Measurements from ENCODE around the gene N4BP2.
"Not testable (repeated sequence)": the region's sequence is repeated elsewhere in the genome, so short reads cannot be mapped to it uniquely, and the experiment has no call there.

Gene N4BP2

DNA sequence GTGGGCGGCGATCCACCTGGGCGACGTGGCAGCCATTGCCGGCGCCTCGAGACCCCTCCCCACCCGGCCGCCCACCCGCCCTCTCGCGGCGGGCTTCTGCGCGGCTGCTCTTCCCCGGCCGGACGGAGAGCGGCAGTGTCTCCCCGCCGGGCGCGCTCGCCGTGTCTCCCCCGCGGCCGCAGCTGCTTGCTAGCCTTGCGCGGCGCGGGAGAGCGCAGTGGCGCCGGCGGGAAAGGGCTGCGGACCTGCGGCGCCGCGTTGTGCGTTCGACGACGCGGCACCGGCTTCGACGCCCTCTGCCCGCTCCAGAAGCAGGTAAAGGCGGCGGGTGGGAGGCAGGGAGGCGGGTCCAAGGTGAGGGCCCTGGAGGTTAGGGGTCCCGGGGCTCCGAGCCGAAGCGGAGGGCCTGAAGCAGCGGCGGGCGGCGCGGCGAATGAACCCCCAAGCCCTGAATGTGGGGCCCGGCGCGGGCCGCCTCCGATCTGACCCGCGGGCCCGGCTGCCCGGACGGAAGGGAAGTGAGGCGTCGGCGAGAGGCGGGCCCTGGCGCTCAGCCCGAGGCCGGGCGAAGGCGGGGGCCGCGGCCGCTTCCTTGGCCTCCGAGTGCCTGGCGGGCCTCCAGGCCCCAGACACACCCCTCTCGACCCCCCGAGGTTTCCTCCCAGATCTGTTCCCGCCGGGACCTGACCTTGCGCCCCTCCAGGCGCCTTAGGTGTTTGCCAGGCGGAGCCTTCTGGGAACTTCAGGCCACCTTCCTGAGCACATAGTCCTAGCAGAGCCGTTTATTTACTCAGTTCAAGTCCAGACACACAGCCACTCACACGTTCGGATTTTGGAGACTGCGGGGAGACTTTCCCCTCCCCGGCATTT is at the start of gene N4BP2:
Gene N4BP2 (plus strand): TSS at position 135 of the 870 bp plus-strand sequence. CDS start 40,491 bp downstream, outside the sequence.
- peak; percentile 61 for DNase-seq

DNA sequence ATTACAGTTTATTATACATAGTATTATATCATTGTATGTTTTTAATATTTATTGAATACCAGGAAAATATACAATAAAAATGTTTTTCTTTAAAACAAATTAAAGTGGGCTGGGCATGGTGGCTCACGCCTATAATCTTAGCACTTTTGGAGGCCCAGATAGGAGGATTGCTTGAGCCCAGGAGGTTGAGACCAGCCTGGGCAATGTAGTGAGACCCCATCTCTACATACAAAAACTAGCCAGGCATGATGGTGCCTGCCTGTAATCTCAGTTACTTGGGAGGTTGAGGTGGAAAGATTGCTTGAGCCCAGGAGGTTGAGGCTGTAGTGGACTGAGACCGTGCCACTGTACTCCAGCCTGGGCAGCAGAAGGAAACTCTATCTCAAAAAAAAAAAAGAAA is 40.6 kb upstream of the N4BP2 start:
- no peak for DNase-seq

DNA sequence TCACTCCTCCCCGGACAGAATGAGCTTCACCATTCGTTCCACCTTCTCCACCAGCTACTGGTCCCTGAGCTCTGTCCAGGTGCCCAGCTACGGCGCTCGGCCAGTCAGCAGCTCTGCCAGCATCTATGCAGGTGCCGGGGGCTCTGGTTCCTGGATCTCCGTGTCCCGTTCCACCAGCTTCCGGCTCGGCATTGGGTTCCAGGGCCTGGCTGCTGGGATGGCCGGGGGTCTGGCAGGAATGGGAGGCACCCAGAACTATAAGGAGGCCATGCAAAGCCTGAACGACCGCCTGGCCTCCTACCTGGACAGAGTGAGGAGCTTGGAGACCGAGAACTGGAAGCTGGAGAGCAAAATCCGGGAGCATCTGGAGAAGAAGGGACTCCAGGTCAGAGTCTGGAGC is 36.4 kb upstream of the N4BP2 start:
- no peak for DNase-seq

DNA sequence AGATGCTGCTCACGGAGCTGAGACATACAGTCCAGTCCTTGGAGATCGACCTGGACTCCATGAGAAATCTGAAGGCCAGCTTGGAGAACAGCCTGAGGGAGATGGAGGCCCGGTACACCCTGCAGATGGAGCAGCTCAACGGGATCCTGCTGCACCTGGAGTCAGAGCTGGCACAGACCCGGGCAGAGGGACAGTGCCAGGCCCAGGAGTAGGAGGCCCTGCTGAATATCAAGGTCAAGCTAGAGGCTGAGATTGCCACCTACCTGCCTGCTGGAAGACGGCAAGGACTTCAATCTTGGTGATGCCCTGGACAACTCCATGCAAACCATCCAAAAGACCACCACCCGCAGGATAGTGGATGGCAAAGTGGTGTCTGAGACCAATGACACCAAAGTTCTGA is 35.5 kb upstream of the N4BP2 start:
- not testable (repeated sequence) for DNase-seq

DNA sequence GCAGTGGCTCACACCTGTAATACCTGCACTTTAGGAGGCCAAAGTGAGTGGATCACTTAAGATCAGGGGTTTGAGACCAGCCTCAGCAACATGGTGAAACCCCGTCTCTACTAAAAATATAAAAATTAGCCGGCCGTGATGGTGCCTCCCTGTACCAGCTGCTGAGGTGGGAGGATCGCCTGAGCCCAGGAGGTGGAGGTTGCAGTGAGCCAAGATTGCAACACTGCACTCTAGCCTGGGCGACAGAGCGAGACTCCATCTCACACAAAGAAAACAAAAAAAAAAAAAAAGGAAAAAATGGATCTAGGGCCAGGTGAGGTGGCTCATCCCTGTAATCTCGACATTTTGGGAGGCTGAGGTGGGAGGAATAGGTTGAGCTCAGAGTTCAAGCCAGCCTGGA is 32.6 kb upstream of the N4BP2 start:
- not testable (repeated sequence) for DNase-seq

DNA sequence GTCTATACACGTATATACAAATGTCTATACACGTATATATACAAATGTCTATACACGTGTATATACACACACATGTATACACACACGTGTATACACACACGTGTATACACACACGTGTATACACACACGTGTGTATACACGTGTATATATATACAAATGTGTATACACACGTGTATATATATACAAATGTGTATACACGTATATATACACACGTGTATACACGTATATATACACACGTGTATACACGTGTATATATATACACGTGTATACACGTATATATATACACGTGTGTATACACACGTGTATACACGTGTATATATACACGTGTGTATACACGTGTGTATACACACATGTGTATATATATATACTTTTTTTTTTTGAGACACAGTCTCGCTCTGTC is 23.9 kb upstream of the N4BP2 start:
- DNase-seq = no peak

DNA sequence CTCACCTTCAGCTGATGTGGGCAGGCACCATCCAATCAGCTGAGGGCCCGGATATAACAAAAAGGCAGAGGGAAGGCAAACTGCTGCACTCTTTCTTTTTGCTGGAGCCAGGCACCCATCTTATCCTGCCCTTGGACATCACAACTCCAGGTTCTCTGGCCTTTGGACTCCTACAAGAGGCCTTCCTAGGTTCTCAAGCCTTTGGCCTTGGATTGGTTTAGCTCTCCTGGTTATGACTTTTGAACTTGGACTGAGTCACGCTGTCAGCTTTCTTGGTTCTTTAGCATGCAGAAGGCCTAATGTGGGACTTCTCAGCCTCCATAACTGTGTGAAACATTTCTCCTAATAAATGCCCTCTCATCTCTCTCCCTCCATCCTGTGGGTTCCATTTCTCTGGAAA is 23.0 kb upstream of the N4BP2 start:
- DNase-seq = no peak

DNA sequence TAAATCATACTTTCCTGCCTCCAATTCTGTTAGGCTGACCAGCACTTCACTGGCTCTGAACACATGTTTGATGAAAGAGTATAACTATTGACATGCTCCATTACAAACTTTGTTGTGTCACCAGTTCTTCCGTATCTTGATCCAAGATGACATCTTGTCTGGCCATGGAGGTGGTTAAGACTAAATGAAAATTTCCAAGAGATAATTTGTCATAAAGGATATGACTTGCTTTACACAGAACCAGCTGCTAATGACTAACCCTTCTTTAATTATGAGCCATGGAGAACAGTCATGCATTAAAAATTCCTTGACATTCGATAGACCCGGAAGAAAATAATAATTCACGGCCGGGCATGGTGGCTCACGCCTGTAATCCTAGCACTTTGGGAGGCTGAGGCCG is 17.7 kb upstream of the N4BP2 start:
- no peak for DNase-seq

DNA sequence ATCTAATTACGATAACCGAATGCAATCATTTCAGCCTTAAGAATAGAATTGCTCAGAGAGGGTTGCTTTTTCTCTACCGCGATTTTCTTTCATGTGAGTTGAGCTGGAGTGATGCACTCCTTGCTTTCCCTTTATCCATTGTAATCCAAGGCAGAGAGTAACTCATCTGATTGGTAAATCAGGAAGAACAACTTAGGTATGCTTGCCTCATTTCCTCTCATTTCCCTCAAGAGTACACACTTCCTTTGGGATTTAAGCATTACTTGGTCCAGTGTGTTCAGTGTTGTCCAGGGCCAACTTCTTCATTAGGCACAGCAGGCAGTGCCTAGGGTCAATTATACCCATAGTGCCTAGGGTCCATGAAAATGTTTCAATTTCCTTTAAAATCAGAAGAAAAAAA is 15.7 kb upstream of the N4BP2 start:
- no peak for DNase-seq

DNA sequence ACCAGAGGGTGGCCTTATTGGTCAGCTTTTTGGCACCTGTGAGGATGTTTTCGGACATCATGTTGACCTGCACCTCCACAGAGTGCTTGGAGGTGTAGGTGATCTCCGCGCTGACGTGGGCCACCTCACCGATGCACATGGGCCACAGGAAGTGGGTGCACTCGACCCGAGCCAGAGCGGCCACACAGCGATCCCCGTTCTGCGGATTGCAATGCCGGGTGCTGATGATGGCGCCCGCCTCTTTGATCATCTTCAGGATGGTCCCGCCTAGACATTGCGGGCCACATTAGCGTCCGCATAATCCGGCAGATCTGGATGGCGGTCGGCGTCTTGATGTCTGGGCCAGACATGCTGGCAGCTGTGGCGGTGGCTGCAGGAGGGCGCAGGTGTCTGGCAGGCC is 12.9 kb upstream of the N4BP2 start:
- no peak for DNase-seq

DNA sequence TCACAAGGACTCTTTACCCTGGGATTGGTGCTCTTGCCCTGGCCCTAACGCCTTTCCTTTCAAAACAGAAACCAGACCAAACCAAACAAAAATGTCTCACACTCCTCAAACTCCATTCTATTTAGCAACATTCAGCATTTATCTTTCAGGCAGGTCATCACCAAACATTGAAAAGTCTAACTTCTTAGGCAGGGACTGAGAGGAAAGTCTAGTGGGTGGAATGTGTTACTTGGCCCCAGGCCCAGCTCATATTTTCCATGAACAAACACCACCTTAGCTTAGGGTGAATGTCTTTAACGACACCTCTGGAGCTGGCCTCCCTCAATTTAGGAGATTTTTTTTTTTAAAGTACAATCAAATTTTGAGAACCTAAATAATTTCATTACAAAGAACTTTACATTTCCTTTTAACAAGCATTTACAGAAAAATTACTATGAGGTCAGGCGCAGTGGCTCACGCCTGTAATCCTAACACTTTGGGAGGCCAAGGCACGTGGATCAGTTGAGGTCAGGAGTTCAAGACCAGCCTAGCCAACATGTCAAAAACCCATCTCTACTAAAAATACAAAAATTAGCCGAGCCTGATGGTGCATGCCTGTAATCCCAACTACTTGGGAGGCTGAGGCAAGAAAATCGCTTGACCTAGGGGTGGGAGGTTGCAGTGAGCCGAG is 10.2 kb upstream of the N4BP2 start:
- DNase-seq = peak; percentile 8

DNA sequence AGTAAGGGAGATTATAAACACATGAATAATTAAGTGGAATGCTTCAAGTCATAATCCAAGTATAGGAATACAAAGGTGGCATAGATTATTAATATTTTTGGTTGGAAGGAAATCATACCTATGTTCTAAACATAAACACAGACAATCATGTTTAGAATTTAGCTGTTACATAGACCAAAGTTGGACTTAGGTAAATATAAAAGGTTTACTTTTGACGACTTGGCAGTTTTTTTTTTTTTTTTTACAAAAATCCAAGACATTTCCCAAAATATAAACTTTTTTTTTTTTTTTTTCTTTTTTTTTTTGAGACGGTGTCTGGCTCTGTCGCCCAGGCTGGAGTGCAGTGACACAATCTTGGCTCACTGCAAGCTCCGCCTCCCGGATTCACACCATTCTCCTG is 3.5 kb upstream of the N4BP2 start:
- no peak for DNase-seq

DNA sequence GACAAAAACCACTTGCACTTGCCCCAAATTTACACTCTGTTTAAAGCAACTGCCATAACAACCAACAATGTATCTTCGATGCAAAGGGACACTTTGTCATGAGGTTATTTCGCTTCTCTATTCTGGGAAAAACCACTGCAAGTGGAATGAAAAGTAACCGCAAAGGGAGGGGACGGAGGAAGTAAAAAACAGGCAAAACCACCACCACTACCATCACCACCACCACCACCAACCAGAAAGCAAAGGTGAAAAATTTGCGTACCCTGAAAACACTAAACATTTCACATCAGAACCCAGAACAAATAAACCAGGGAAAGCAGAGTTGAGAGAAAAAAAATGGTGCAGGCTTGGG is 1.2 kb upstream of the N4BP2 start:
- peak; percentile 11 for DNase-seq

DNA sequence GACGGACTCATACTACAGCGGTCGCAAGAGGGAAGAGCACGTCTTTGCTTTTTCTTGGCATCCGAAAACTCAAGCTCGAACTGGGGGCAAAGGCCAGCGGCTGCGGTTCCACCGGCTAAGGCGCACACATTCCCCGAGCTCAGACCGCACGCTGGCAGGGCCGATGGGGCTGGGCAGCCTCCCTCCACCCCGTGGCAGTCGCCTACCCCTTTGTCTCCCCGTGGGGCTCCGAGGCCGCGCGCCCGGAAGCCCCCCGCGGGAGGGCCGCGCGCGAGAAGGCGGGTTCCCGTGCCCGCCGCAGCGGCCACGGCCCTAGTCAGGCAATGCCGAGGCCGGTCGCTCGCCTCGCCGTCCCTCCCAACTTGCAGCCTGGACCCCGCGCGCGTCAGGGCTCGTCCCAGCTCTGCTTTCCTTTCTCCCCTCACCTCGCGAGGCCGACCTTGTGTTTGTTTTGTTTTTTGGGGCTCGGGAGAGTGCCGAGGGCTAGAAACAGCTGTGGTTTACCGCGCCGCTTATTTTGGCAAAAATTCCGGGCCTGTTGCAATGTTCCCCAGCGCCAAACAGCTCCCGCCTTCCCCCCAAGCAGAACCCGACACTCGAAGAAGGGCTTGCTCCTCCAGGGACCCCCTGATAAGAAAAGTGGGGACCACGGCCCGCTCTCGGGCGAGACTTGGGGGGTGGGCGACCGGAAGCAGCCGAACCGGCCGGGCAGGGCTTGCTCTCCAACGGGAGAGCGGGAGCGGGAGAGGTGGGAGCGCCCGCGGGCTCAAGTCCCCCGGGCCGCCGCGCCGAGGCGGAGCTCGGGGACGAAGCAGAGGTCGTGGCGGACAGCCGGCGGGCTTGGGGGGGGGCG is 561 bp upstream of the N4BP2 start:
- peak; percentile 19 for DNase-seq

DNA sequence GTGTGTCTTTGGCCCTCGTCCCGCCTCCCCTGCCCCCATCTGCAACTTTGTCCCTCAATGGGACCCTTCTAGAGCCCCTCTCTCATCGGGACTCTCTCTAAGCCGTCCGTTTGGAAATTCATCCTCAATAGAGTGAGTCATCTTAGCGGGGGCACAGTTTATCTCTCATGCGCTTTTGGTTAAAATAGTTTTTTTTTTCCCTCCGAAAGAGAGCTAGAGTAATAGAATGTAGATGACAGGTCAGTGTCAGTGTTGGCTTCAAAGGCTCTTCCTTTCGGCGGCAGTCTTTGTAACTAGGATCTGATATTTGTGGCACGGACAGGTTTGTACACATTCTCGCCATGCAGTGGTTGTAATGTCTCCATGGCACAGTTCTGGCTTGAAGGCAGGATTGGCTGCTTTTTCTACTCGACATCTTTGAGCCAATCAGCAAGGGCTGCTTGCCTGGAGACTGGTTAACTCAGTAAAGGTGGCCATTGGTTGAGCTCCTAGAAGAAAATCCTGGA is 989 bp downstream of the N4BP2 start:
- DNase-seq = peak; percentile 43

DNA sequence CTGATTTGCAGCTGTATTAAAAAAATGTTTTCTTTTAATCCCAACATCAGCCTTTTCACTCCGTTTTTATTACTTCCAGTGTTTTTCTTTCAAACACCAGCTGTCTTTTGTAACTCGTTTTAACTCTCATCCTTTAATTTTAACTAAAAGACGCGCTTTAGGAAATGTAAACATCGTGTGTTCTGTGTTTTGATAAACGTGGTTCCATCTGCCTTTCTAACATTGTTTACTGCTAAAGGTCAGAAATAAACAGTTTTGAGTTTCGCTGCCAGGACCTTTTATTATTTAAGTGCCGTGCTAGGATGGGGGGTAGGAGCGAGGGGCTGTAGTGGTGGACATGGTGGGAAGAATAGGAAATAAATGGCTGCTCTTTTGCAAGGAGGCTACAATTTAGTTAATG is 1.5 kb downstream of the N4BP2 start:
- no peak for DNase-seq

DNA sequence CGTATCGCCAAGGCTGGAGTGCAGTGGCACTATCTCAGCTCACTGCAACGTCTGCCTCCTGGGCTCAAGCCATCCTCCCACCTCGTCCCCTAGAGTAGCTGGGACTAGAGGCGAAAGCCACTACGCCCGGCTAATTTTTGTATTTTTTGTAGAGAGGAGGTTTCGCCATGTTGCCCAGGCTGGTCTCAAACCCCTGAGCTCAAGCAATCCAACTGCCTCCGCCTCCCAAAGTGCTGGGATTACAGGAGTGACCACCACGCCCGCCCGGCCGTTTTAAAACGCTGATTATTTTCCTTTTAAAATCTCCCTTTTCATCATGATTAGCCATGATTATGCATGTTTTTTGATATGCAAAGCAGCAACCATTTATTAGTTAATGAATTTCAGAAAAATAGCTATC is 2.2 kb downstream of the N4BP2 start:
- DNase-seq = no peak

DNA sequence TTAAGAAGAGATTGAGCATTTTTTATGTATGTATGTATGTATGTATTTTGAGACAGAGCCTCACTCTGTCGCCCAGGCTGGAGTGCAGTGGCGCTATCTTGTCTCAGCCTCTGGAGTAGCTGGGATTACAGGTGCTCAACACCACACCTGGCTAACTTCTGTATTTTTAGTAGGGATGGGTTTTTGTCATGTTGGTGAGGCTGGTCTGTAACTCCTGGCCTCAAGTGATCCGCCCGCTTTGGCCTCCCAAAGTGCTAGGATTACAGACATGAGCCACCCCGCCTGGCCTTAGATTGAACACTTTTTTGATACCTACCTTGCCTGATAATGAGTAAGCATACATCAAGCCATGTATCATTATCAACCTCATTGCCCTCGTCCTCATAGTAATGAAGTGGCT is 2.7 kb downstream of the N4BP2 start:
- DNase-seq = no peak

DNA sequence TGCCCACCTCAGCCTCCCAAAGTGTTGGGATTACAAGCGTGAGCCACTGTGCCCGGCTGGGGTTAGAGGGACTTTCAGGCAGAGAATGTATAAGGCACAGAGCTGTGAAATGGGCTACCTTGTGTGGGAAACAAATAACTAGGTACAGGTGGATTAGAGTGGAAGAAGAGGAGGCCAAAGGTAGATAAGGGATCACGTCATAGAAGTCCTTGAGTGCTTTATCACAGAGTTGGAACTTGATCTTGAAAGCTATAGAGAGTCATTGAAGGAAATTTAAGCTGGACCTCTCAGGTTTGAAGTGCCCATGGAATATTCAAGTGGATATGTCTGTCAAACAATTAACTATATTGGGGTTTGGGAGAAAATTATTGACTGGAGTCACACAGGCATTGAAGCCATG is 8.4 kb downstream of the N4BP2 start:
- DNase-seq = no peak

DNA sequence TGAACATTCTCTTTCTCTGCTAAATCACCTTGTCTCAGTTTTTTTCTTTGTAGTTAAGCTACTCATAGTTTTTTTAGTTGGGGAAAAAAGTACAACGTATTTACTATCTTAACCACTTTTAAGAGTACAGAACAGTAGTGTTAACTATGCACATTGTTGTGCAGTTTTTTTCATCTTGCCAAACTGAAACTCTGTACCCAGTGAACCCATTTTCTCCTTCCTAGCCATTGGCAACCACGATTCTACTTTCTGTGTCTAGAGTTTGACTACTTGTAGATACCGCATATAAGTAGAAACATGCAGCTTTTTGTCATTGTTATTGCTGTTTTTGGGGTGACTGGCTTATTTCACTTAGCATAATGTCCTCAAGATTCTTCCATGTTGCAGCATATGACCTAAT is 10.0 kb downstream of the N4BP2 start:
- no peak for DNase-seq

DNA sequence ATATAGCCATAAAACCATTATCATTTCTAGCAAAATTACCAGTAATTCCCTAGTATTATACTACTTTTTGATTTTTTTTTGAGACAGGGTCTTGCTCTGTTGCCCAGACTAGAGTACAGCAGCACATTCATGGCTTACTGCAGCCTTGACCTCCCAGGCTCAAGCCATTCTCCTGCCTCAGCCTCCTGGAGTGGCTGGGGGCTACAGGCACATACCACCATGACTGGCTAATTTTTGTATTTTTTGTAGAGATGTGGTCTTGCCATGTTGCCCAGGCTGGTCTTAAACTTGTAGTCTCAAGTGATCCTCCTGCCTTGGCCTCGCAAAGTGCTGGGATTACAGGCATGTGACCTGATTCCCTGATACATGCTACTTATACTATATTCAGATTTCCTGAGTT is 13.7 kb downstream of the N4BP2 start:
- DNase-seq = no peak

DNA sequence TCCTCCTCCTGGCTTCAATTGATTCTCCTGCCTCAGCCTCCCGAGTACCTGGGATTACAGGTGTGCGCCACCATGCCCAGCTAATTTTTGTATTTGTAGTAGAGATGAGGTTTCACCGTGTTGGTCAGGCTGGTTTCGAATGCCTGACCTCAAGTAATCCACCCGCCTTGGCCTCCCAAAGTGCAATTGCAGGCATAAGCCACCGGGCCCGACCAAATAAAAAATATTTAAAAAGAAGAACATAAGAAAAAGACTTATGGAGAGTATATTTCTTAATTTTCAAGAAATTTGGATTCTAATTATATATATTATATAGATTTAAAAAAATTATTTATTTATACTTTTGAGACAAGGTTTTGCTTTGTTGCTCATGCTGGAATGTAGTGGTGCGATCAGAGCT is 29.8 kb downstream of the N4BP2 start:
- DNase-seq = no peak

DNA sequence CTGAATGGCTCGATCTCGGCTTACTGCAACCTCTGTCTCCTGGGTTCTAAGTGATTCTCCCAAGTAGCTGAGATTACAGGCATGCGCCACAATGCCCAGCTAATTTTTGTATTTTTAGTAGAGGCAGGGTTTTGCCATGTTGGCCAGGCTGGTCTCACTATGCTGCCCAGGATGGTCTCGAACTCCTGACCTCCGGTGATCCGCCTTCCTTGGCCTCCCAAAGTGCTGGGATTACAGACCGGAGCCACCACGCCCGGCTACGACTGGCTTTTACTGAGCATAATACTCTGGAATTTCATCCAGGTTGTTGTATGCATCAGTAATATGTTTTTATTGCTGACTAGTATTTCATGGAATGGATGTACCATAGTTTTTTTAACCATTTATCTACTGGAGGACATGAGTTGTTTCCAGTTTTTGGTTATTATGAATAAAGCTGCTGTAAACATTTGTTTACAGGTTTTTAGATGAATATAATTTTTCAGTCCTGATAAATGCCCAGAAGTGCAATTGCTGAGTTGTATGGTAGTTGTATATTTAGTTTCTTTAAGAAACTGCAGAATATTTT is 31.2 kb downstream of the N4BP2 start:
- no peak for DNase-seq
